Neural cell (in vitro differentiated cells): Measurements from ENCODE around the gene NDUFAF2.

Experiments
- CTCF ChIP-seq: fragments of 450-650 bp; IDR thresholded peaks from 2 replicates; pipeline ENCODE4 v1.5.1; 2014; ENCODE audit warnings: antibody characterized with exemption, mild to moderate bottlenecking, moderate library complexity; ENCODE audit not compliant: poor library complexity, severe bottlenecking
- EP300 ChIP-seq: fragments of 450-650 bp; conservative IDR thresholded peaks from 2 replicates; pipeline ENCODE4 v1.6.1; 2014; ENCODE audit warnings: antibody characterized with exemption, mild to moderate bottlenecking, moderate library complexity; ENCODE audit not compliant: poor library complexity, severe bottlenecking
- EZH2 ChIP-seq: fragments of 200-600, 300-800 bp; shearing (Covaris generic), sonication (generic); IDR thresholded peaks from 2 replicates; pipeline ENCODE4 v1.6.1; 2014; ENCODE audit warnings: antibody characterized with exemption, low read length, borderline replicate concordance, mild to moderate bottlenecking; ENCODE audit not compliant: insufficient read depth, poor library complexity, severe bottlenecking
- MXI1 ChIP-seq: fragments of 450-650 bp; conservative IDR thresholded peaks from 2 replicates; pipeline ENCODE4 v1.6.1; 2014; ENCODE audit warnings: antibody characterized with exemption, mild to moderate bottlenecking; ENCODE audit not compliant: poor library complexity, severe bottlenecking
- POLR2AphosphoS5 ChIP-seq: IDR thresholded peaks from 2 replicates; pipeline ENCODE4 v1.6.1; 2012
- RAD21 ChIP-seq: fragments of 450-650 bp; conservative IDR thresholded peaks from 2 replicates; pipeline ENCODE4 v1.6.1; 2014; ENCODE audit warnings: antibody characterized with exemption, mild to moderate bottlenecking, moderate library complexity
- TAF1 ChIP-seq: IDR thresholded peaks from 2 replicates; pipeline ENCODE4 v1.6.1; 2012; ENCODE audit warnings: low read depth

GRCh38 chr5:61142811-61143210, 197.8 kb downstream of the NDUFAF2 start:
- no peak for TF ChIP-seq CTCF
- TF ChIP-seq POLR2AphosphoS5, result no peak
- no peak for TF ChIP-seq EP300
- no peak for TF ChIP-seq MXI1
- TF ChIP-seq RAD21, result no peak
- no peak for TF ChIP-seq EZH2
- no peak for TF ChIP-seq TAF1
